ENCODE data around the gene KCNK17. TPM values are rescaled to one million over a fixed set of nuclear protein-coding genes. Genes with fewer than 3 reads are reported as not detected.

The KCNK17 gene
- total RNA-seq, 2 experiments from 2014 or later, result not detected

GRCh38 chr6:39322306-39322850 is 8.2 kb upstream of the KCNK17 start, which contains the start of gene KCNK16:
KCNK16 (minus strand) TSS chr6:39322702; CDS start chr6:39322540, 162 bp downstream.
- ChIA-PET CTCF (interaction anchor here (1.3 kb wide), 1 partner anchor 12 kb away, joined by 6 read pairs; no protein-coding TSS in a partner anchor), POLR2A (no interaction called here)
- no peaks in the 10 kb centered on the region for H3K9me3 Mint-ChIP-seq
- intact Hi-C loops (cut with micrococcal nuclease), result no loop called here
- H3K36me3 Mint-ChIP-seq (ENCODE audit: low read depth), result no peaks in the 10 kb centered on the region
- TF ChIP-seq, protein P1, sequence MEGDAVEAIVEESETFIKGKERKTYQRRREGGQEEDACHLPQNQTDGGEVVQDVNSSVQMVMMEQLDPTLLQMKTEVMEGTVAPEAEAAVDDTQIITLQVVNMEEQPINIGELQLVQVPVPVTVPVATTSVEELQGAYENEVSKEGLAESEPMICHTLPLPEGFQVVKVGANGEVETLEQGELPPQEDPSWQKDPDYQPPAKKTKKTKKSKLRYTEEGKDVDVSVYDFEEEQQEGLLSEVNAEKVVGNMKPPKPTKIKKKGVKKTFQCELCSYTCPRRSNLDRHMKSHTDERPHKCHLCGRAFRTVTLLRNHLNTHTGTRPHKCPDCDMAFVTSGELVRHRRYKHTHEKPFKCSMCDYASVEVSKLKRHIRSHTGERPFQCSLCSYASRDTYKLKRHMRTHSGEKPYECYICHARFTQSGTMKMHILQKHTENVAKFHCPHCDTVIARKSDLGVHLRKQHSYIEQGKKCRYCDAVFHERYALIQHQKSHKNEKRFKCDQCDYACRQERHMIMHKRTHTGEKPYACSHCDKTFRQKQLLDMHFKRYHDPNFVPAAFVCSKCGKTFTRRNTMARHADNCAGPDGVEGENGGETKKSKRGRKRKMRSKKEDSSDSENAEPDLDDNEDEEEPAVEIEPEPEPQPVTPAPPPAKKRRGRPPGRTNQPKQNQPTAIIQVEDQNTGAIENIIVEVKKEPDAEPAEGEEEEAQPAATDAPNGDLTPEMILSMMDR (IDR thresholded peaks at IDR 0.05), result no peak
- H3K4me1 Mint-ChIP-seq (ENCODE audit: low read depth), result no peaks in the 10 kb centered on the region
- no peak within 1 kb of the TSS for H3K4me3 Mint-ChIP-seq
- ATAC-seq (no peak), DNase-seq (no peak)
- H3K27ac Mint-ChIP-seq, result no peak within 1 kb of the TSS
- H3K27me3 Mint-ChIP-seq, result peaks cover 3% of the 10 kb centered on the region

DNA sequence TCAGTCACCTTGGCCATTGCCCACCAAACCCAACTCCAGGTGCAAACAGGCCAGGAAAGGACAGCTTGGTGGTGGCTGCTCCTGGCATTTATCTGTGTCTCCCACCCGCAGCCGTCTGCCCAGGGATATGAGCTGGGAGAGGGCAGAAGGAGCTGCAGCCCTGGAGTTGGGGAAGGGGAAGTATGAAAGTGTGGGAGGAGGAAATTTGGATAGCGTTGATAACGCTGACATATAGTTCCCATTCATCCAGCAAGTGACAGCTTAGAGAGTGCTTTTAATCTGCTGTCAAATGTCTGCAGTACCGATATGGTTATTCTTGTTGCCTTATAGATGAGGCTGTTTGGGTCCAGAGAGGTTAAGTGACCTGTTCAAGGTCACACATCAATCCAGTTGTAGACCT is 7.5 kb upstream of the KCNK17 start:
- H3K36me3 Mint-ChIP-seq (ENCODE audit: low read depth), result no peaks in the 10 kb centered on the region
- DNase-seq (no peak), ATAC-seq (no peak)
- intact Hi-C loops (cut with micrococcal nuclease), result no loop called here
- H3K4me3 Mint-ChIP-seq, result no peak overlapping the region
- peaks cover 5% of the 10 kb centered on the region for H3K27me3 Mint-ChIP-seq
- ChIA-PET POLR2A (no interaction called here), CTCF (interaction anchor here (1.3 to 1.5 kb wide), 2 partner anchors 11 to 19 kb away, joined by 4 to 6 read pairs; no protein-coding TSS in a partner anchor)
- no peak overlapping the region for H3K27ac Mint-ChIP-seq
- H3K9me3 Mint-ChIP-seq, result no peaks in the 10 kb centered on the region
- H3K4me1 Mint-ChIP-seq (ENCODE audit: low read depth), result no peaks in the 10 kb centered on the region
- TF ChIP-seq, protein P1 (IDR thresholded peaks at IDR 0.05), result no peak

GRCh38 chr6:39320363-39320984 is 6.3 kb upstream of the KCNK17 start:
- Mint-ChIP-seq H3K36me3 (ENCODE audit: low read depth) (no peaks in the 10 kb centered on the region), H3K27ac (no peak overlapping the region), H3K27me3 (peaks cover 9% of the 10 kb centered on the region), H3K4me1 (ENCODE audit: low read depth) (no peaks in the 10 kb centered on the region), H3K4me3 (no peak overlapping the region), H3K9me3 (no peaks in the 10 kb centered on the region)
- CTCF ChIA-PET, result interaction anchor here (1.5 kb wide), 1 partner anchor 17 kb away, joined by 4 read pairs; no protein-coding TSS in a partner anchor
- DNase-seq, result no peak
- POLR2A ChIA-PET, result interaction anchor here (0.6 kb wide), 1 partner anchor 42 kb away, joined by 3 read pairs; no protein-coding TSS in a partner anchor
- intact Hi-C loops (cut with micrococcal nuclease), result no loop called here
- TF ChIP-seq, protein P1 (IDR thresholded peaks at IDR 0.05), result no peak
- no peak for ATAC-seq

DNA sequence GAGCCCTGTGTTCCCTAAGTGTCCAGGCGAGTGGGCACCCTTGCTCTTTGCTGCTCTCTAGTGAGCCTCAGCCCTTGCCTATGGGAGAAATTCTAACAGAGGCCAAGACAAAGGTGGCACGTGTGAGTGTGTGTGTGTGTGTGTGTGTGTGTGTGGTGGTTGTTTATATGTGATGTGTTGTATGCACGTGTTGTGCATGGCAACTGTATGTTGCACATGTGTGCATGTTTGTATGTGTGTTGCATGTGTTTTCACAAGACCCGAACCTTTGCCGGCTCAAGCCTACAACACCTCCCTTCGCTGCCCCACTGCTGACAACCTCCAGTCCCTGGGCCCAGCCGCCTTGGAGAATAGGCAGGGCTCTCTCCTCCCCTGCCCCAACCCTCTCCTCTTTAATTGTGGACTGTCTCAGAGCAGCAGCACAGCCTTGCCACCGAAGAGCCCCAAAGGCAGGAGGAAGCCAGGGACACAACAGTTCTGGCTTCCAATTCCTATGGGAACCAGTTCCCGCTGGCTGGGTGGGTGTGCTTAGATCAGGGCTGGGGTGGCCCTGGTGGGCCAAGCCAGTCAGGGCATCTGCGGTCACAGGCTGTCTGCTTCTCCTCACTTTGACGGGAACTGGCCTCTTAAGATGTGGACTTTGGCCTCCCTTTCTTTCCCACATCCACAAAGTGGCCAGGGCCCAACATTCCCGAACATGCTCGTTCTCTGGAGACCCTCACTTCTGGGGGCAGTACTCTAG is 5.6 kb upstream of the KCNK17 start:
- Mint-ChIP-seq H3K36me3 (ENCODE audit: low read depth) (no peaks in the 10 kb centered on the region), H3K4me1 (ENCODE audit: low read depth) (no peaks in the 10 kb centered on the region), H3K4me3 (no peak overlapping the region), H3K27ac (no peak overlapping the region), H3K9me3 (no peaks in the 10 kb centered on the region), H3K27me3 (peaks cover 14% of the 10 kb centered on the region)
- intact Hi-C loops (cut with micrococcal nuclease), result no loop called here
- ChIA-PET POLR2A (no interaction called here), CTCF (interaction anchor here (1.4 kb wide), 1 partner anchor 9 kb away, joined by 4 read pairs; no protein-coding TSS in a partner anchor)
- DNase-seq (no peak), ATAC-seq (no peak)
- TF ChIP-seq, protein P1 (IDR thresholded peaks at IDR 0.05), result no peak

Data from activated CD8-positive, alpha-beta T cell treated with anti-CD3 and anti-CD28 coated beads for 36 hours (primary cell).